ENCODE data around the gene CCR4.

DNA sequence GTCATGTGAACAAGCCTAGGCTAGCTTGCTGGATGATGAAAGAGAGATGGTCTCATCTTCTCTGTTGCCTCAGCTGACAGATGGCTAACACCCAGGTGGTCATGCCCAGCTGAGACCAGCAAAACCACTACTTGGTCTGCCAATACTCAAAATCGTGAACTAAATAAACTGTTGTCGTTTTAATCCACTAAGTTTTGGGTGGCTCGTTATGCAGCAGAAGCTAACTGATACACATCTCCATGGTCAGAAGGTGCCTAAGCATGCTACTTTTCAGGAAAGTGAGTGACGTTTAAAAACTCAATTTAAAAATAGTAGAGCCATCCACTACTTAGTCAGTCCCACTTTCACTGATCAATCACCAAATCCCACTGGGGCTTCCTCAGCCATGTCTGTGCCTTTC, 52.8 kb downstream of the CCR4 start:
- no peak for TF ChIP-seq POLR2AphosphoS5 (IDR thresholded peaks at IDR 0.05; ENCODE audit: low read depth, low read length)
- TF ChIP-seq, protein P1, sequence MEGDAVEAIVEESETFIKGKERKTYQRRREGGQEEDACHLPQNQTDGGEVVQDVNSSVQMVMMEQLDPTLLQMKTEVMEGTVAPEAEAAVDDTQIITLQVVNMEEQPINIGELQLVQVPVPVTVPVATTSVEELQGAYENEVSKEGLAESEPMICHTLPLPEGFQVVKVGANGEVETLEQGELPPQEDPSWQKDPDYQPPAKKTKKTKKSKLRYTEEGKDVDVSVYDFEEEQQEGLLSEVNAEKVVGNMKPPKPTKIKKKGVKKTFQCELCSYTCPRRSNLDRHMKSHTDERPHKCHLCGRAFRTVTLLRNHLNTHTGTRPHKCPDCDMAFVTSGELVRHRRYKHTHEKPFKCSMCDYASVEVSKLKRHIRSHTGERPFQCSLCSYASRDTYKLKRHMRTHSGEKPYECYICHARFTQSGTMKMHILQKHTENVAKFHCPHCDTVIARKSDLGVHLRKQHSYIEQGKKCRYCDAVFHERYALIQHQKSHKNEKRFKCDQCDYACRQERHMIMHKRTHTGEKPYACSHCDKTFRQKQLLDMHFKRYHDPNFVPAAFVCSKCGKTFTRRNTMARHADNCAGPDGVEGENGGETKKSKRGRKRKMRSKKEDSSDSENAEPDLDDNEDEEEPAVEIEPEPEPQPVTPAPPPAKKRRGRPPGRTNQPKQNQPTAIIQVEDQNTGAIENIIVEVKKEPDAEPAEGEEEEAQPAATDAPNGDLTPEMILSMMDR (IDR thresholded peaks at IDR 0.05) = no peak
- TF ChIP-seq SIN3A (IDR thresholded peaks at IDR 0.05; ENCODE audit: borderline replicate concordance, insufficient read depth, low read depth, low read length) = no peak
